HEK293 (cell line): ENCODE measurements around the gene KLC4.
A peak's percentile ranks its signal among the peaks of the same experiment; 100 is the strongest.

Experiments used
- BCL11A ChIP-seq: fragments of 450-650 bp; formaldehyde crosslinking; IDR thresholded peaks from 2 replicates; pipeline ENCODE4 v1.5.1; 2016; ENCODE audit warnings: low read depth, missing biosample characterization, missing genetic modification characterization
- EGR2 ChIP-seq: fragments of 450-650 bp; formaldehyde crosslinking; IDR thresholded peaks from 2 replicates; pipeline ENCODE4 v1.5.1; 2016; ENCODE audit warnings: low read depth, missing biosample characterization, missing genetic modification characterization
- KLF1 ChIP-seq: fragments of 450-650 bp; formaldehyde crosslinking; IDR thresholded peaks from 2 replicates; pipeline ENCODE4 v1.5.1; 2016; ENCODE audit warnings: missing biosample characterization, missing genetic modification characterization
- KLF16 ChIP-seq: fragments of 450-650 bp; formaldehyde crosslinking; IDR thresholded peaks from 2 replicates; pipeline ENCODE4 v1.5.1; 2017; ENCODE audit warnings: missing biosample characterization, missing genetic modification characterization
- KLF9 ChIP-seq: fragments of 450-650 bp; formaldehyde crosslinking; IDR thresholded peaks from 2 replicates; pipeline ENCODE4 v1.5.1; 2016; ENCODE audit warnings: missing biosample characterization, missing genetic modification characterization, low read depth
- PATZ1 ChIP-seq: fragments of 450-650 bp; formaldehyde crosslinking; IDR thresholded peaks from 2 replicates; pipeline ENCODE4 v1.5.1; 2016; ENCODE audit warnings: missing biosample characterization, missing genetic modification characterization
- SP2 ChIP-seq: fragments of 450-650 bp; formaldehyde crosslinking; IDR thresholded peaks from 2 replicates; pipeline ENCODE4 v1.5.1; 2016; ENCODE audit warnings: missing biosample characterization, missing genetic modification characterization
- ZBTB17 ChIP-seq: fragments of 450-650 bp; formaldehyde crosslinking; IDR thresholded peaks from 2 replicates; pipeline ENCODE4 v1.5.1; 2016; ENCODE audit warnings: missing biosample characterization, missing genetic modification characterization
- ZBTB26 ChIP-seq: fragments of 450-650 bp; formaldehyde crosslinking; optimal IDR thresholded peaks from 2 replicates; pipeline ENCODE3; 2016; ENCODE audit warnings: missing biosample characterization, mild to moderate bottlenecking, missing genetic modification characterization
- ZBTB48 ChIP-seq: fragments of 450-650 bp; formaldehyde crosslinking; IDR thresholded peaks from 2 replicates; pipeline ENCODE4 v1.5.1; 2016; ENCODE audit warnings: missing biosample characterization, missing genetic modification characterization
- ZEB2 ChIP-seq: fragments of 450-650 bp; formaldehyde crosslinking; IDR thresholded peaks from 2 replicates; pipeline ENCODE4 v1.5.1; 2016; ENCODE audit warnings: missing biosample characterization, missing genetic modification characterization
- ZFP69B ChIP-seq: fragments of 450-650 bp; formaldehyde crosslinking; IDR thresholded peaks from 2 replicates; pipeline ENCODE4 v1.5.1; 2016; ENCODE audit warnings: missing biosample characterization, missing genetic modification characterization
- ZNF121 ChIP-seq: fragments of 450-650 bp; formaldehyde crosslinking; IDR thresholded peaks from 2 replicates; pipeline ENCODE4 v1.5.1; 2016; ENCODE audit warnings: missing biosample characterization, missing genetic modification characterization
- ZNF174 ChIP-seq: fragments of 450-650 bp; formaldehyde crosslinking; IDR thresholded peaks from 2 replicates; pipeline ENCODE4 v1.5.0; 2017; ENCODE audit warnings: missing biosample characterization, mild to moderate bottlenecking, missing genetic modification characterization
- ZNF341 ChIP-seq: fragments of 450-650 bp; formaldehyde crosslinking; IDR thresholded peaks from 2 replicates; pipeline ENCODE4; 2016; ENCODE audit warnings: low read depth, missing biosample characterization, missing genetic modification characterization
- ZNF362 ChIP-seq: fragments of 450-650 bp; formaldehyde crosslinking; IDR thresholded peaks from 2 replicates; pipeline ENCODE4 v1.5.1; 2016; ENCODE audit warnings: missing biosample characterization, missing genetic modification characterization
- ZNF391 ChIP-seq: fragments of 450-650 bp; formaldehyde crosslinking; IDR thresholded peaks from 2 replicates; pipeline ENCODE4 v1.5.1; 2016; ENCODE audit warnings: low read depth, missing biosample characterization, missing genetic modification characterization, borderline replicate concordance
- ZNF513 ChIP-seq: fragments of 450-650 bp; IDR thresholded peaks from 2 replicates; pipeline ENCODE4 v1.5.1; 2018; ENCODE audit warnings: missing biosample characterization, missing genetic modification characterization
- ZNF639 ChIP-seq: fragments of 450-650 bp; formaldehyde crosslinking; IDR thresholded peaks from 2 replicates; pipeline ENCODE4 v1.5.1; 2016; ENCODE audit warnings: missing biosample characterization, missing genetic modification characterization
- ZNF843 ChIP-seq: fragments of 450-650 bp; formaldehyde crosslinking; IDR thresholded peaks from 2 replicates; pipeline ENCODE4 v1.5.1; 2016; ENCODE audit warnings: missing biosample characterization, missing genetic modification characterization
- TF ChIP-seq, protein P1 (sequence below): fragments of 450-650 bp; formaldehyde crosslinking; IDR thresholded peaks from 2 replicates; pipeline ENCODE4 v1.5.1; 2016; ENCODE audit warnings: missing biosample characterization, missing genetic modification characterization
- TF ChIP-seq, protein P2 (sequence below): fragments of 450-650 bp; formaldehyde crosslinking; IDR thresholded peaks from 2 replicates; pipeline ENCODE4 v1.5.1; 2016; ENCODE audit warnings: missing biosample characterization, missing genetic modification characterization
- TF ChIP-seq, protein P3 (sequence below): fragments of 450-650 bp; formaldehyde crosslinking; IDR thresholded peaks from 2 replicates; pipeline ENCODE4 v1.5.1; 2016; ENCODE audit warnings: missing biosample characterization, missing genetic modification characterization
- TF ChIP-seq, protein P4 (sequence below): fragments of 450-650 bp; formaldehyde crosslinking; IDR thresholded peaks from 2 replicates; pipeline ENCODE4 v1.5.1; 2016; ENCODE audit warnings: missing biosample characterization, missing genetic modification characterization, borderline replicate concordance

KLC4 gene

GRCh38 chr6:43013097-43013842 is 46.2 kb upstream of the KLC4 start (continued):
- no peak for TF ChIP-seq ZNF362 (tag by site-specific recombination)
- 0 out of 2 replicates have a peak, but pooled peaks have one; percentile 45 for TF ChIP-seq SP2
- TF ChIP-seq, protein P1, sequence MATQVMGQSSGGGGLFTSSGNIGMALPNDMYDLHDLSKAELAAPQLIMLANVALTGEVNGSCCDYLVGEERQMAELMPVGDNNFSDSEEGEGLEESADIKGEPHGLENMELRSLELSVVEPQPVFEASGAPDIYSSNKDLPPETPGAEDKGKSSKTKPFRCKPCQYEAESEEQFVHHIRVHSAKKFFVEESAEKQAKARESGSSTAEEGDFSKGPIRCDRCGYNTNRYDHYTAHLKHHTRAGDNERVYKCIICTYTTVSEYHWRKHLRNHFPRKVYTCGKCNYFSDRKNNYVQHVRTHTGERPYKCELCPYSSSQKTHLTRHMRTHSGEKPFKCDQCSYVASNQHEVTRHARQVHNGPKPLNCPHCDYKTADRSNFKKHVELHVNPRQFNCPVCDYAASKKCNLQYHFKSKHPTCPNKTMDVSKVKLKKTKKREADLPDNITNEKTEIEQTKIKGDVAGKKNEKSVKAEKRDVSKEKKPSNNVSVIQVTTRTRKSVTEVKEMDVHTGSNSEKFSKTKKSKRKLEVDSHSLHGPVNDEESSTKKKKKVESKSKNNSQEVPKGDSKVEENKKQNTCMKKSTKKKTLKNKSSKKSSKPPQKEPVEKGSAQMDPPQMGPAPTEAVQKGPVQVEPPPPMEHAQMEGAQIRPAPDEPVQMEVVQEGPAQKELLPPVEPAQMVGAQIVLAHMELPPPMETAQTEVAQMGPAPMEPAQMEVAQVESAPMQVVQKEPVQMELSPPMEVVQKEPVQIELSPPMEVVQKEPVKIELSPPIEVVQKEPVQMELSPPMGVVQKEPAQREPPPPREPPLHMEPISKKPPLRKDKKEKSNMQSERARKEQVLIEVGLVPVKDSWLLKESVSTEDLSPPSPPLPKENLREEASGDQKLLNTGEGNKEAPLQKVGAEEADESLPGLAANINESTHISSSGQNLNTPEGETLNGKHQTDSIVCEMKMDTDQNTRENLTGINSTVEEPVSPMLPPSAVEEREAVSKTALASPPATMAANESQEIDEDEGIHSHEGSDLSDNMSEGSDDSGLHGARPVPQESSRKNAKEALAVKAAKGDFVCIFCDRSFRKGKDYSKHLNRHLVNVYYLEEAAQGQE (tag by site-specific recombination): no peak
- no peak for TF ChIP-seq BCL11A (tag by site-specific recombination)
- peak; percentile 57; the same call in 1 of the 2 replicates for TF ChIP-seq ZNF341 (tag by site-specific recombination)
- TF ChIP-seq, protein P2, sequence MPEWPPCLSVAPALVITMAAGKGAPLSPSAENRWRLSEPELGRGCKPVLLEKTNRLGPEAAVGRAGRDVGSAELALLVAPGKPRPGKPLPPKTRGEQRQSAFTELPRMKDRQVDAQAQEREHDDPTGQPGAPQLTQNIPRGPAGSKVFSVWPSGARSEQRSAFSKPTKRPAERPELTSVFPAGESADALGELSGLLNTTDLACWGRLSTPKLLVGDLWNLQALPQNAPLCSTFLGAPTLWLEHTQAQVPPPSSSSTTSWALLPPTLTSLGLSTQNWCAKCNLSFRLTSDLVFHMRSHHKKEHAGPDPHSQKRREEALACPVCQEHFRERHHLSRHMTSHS (tag by site-specific recombination): no peak
- TF ChIP-seq EGR2 (tag by site-specific recombination): peak; percentile 12; the same call in 1 of the 2 replicates
- peak; percentile 22; the same call in 1 of the 2 replicates for TF ChIP-seq ZBTB17 (tag by site-specific recombination)
- TF ChIP-seq ZNF843: peak; percentile 30; the same call in 1 of the 2 replicates
- TF ChIP-seq ZNF391 (tag by site-specific recombination): 0 out of 2 replicates have a peak, but pooled peaks have one; percentile 62
- TF ChIP-seq, protein P3, sequence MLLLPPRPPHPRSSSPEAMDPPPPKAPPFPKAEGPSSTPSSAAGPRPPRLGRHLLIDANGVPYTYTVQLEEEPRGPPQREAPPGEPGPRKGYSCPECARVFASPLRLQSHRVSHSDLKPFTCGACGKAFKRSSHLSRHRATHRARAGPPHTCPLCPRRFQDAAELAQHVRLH (tag by site-specific recombination): peak; percentile 61; the same call in 1 of the 2 replicates
- TF ChIP-seq, protein P4, sequence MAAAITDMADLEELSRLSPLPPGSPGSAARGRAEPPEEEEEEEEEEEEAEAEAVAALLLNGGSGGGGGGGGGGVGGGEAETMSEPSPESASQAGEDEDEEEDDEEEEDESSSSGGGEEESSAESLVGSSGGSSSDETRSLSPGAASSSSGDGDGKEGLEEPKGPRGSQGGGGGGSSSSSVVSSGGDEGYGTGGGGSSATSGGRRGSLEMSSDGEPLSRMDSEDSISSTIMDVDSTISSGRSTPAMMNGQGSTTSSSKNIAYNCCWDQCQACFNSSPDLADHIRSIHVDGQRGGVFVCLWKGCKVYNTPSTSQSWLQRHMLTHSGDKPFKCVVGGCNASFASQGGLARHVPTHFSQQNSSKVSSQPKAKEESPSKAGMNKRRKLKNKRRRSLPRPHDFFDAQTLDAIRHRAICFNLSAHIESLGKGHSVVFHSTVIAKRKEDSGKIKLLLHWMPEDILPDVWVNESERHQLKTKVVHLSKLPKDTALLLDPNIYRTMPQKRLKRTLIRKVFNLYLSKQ: no peak
- peak; percentile 85 for TF ChIP-seq PATZ1 (tag by site-specific recombination)
- TF ChIP-seq ZNF121 (tag by site-specific recombination): no peak
- no peak for TF ChIP-seq ZNF174 (tag by site-specific recombination)
- peak; percentile 90 for TF ChIP-seq KLF9 (tag by site-specific recombination)
- peak; percentile 33; the same call in 1 of the 2 replicates for TF ChIP-seq KLF1 (tag by site-specific recombination)
- peak; percentile 64; the same call in 1 of the 2 replicates for TF ChIP-seq KLF16
- TF ChIP-seq ZBTB26: no peak
- 0 out of 2 replicates have a peak, but pooled peaks have one; percentile 54 for TF ChIP-seq ZBTB48 (tag by site-specific recombination)
- no peak for TF ChIP-seq ZNF639 (tag by site-specific recombination)
- 0 out of 2 replicates have a peak, but pooled peaks have one; percentile 6 for TF ChIP-seq ZNF513 (tag by site-specific recombination)
- no peak for TF ChIP-seq ZEB2
- TF ChIP-seq ZFP69B (tag by site-specific recombination): no peak
